ENCODE measurements around the gene ZNF610. TPM values are rescaled to one million over a fixed set of nuclear protein-coding genes. Genes with fewer than 3 reads are reported as not detected.

The ZNF610 gene
- total and polyA plus RNA-seq, 2 donors (not counting 3 experiments of a cell fraction or from before 2014, with no cell fraction given): 1.1 to 1.3 TPM

DNA sequence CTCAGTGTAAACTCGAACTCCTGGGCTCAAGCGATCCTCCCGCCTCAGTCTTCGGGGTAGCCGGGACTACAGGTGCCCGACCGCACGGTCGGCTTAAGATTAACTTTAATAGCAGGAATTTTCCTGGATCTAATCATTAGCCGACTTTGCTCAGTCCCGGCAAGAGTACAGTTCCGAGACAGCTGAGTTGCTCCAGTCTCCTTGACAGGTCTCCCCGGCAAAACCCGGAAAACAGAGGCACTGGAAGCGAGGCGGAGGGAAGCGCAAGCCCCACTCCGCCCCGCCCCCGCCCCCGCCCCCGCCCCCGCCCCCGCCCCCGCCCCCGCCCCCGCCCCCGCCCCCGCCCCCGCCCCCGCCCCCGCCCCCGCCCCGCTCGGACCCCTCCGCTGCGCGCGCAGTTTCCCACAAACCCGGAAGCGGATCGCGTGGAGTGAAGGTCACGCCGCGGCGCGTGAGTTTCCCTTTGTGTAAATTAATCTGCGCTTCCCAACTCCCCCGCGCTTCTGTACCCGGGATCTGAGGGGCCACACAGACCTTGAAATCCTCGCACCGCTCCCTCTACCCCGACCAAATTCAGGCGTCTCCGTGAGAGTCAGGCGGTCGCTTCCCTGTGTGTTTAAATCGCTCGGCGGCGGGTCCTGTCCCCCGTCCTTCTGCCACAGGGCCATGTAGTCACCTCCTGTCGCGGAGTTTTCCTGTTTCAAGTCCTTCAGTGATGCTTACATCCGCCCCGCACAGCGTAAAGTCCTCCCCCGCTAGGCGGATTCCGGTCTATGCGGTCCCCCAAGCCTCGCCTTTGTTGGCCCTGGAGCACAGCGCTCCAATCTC is 39.1 kb upstream of the ZNF610 start, which contains the start of gene ZNF480:
Gene ZNF480 (plus strand): TSS at position 397 of the 828 bp plus-strand sequence. CDS start 3,244 bp downstream, outside the sequence.
- Histone ChIP-seq H3K4me1 (ENCODE audit: control insufficient read depth, extremely low read depth, insufficient read depth, low read length) (peaks cover 4% of the 10 kb centered on the region), H3K27ac (ENCODE audit: insufficient read depth, low read depth, low read length) (peak within 1 kb of the TSS; percentile 97), H3K9me3 (replicated peaks; ENCODE audit: control insufficient read depth, insufficient read depth, low read length) (no peaks in the 10 kb centered on the region), H3K27me3 (ENCODE audit: control insufficient read depth in 2 of 2, insufficient read depth in 2 of 2, low read length in 2 of 2) (no peaks in the 10 kb centered on the region), H3K79me2 (ENCODE audit: control insufficient read depth, insufficient read depth, low read length) (peaks cover 3% of the 10 kb centered on the region), H4K20me1 (replicated peaks; ENCODE audit: control insufficient read depth, extremely low read depth, insufficient read depth, low read length) (no peaks in the 10 kb centered on the region), H3K4me2 (ENCODE audit: insufficient read depth, low read length) (peak within 1 kb of the TSS; percentile 85), H3K36me3 (ENCODE audit: control insufficient read depth in 2 of 2, extremely low read depth in 1 of 2, insufficient read depth in 2 of 2, low read length in 2 of 2) (peaks cover 7 to 11% of the 10 kb centered on the region in 2 experiments), H3K4me3 (replicated peaks in 1 of 3; ENCODE audit: insufficient read depth in 1 of 3, low read depth in 1 of 3, low read length in 3 of 3) (peak within 1 kb of the TSS; percentile 64 to 97 (median 97)), H2AFZ (ENCODE audit: low read depth, low read length) (peak within 1 kb of the TSS; percentile 96), H3K9ac (replicated peaks; ENCODE audit: extremely low read depth, insufficient read depth, low read length) (peak within 1 kb of the TSS; percentile 99), H3K9me1 (replicated peaks; ENCODE audit: control insufficient read depth, extremely low read depth, insufficient read depth, low read length) (no peaks in the 10 kb centered on the region)
- BruUV-seq (replicated peaks): TSS peak; percentile 92
- DNase-seq (ENCODE audit: low read depth, low spot score): peak; percentile 75
- FAIRE-seq: peak; percentile 73
- CTCF ChIA-PET: no interaction called here
- dilution Hi-C loops (cut with MboI; ENCODE audit: extremely low pct_ligation_motif_present, low sequenced_read_pairs) (no loop called here), intact Hi-C loops (cut with micrococcal nuclease) (loop anchor here (1.0 to 2.0 kb wide), 3 partner anchors 28 to 230 kb away; partner anchors contain the start of genes ZNF610, ZNF766 and ZNF808)
- POLR2A ChIA-PET: no interaction called here
- TF ChIP-seq, protein P1, sequence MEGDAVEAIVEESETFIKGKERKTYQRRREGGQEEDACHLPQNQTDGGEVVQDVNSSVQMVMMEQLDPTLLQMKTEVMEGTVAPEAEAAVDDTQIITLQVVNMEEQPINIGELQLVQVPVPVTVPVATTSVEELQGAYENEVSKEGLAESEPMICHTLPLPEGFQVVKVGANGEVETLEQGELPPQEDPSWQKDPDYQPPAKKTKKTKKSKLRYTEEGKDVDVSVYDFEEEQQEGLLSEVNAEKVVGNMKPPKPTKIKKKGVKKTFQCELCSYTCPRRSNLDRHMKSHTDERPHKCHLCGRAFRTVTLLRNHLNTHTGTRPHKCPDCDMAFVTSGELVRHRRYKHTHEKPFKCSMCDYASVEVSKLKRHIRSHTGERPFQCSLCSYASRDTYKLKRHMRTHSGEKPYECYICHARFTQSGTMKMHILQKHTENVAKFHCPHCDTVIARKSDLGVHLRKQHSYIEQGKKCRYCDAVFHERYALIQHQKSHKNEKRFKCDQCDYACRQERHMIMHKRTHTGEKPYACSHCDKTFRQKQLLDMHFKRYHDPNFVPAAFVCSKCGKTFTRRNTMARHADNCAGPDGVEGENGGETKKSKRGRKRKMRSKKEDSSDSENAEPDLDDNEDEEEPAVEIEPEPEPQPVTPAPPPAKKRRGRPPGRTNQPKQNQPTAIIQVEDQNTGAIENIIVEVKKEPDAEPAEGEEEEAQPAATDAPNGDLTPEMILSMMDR (IDR thresholded peaks at IDR 0.05; ENCODE audit: extremely low read depth in 1 of 2, insufficient read depth in 1 of 2, low read depth in 1 of 2, low read length in 2 of 2): peak in 1 of 2 donors; percentile 14
- TF ChIP-seq JUN (IDR thresholded peaks at IDR 0.05; ENCODE audit: borderline replicate concordance, insufficient read depth, insufficient read length, low read depth): no peak
- TF ChIP-seq POLR2A (IDR thresholded peaks at IDR 0.05; ENCODE audit: low read depth, low read length): peak; percentile 83
- peak; percentile 85 for TF ChIP-seq POLR2AphosphoS5 (IDR thresholded peaks at IDR 0.05; ENCODE audit: insufficient read depth, low read depth, low read length)
- TF ChIP-seq MYC (IDR thresholded peaks at IDR 0.05; ENCODE audit: low read depth, low read length): no peak
- TF ChIP-seq FOS (IDR thresholded peaks at IDR 0.05; ENCODE audit: borderline replicate concordance, insufficient read depth, low read length): no peak
- no peak for TF ChIP-seq GATA2 (IDR thresholded peaks at IDR 0.05; ENCODE audit: insufficient read depth, insufficient read length, low read depth, low read length)

Data from endothelial cell of umbilical vein (primary cell).